H1 (cell line): ENCODE data around the gene SPDEF. TPM values are rescaled to one million over a fixed set of nuclear protein-coding genes. Genes with fewer than 3 reads are reported as not detected.

Experiments used
- MAX ChIP-seq: IDR thresholded peaks from 2 replicates; pipeline ENCODE4 v1.6.1; 2012; ENCODE audit warnings: inconsistent platforms
- polyA plus RNA-seq, 7 experiments: library from polyadenylated mRNA; depleted of rRNA in 3 of 7; stranded (reverse) in 5 of 7; unstranded in 2 of 7; fragments of >200 nt in 5 of 7; fragments of 200-250 nt in 2 of 7; gene quantifications; 1 replicate in 5 of 7; 2 replicates in 1 of 7; 4 replicates in 1 of 7; pipeline versions ENCODE4 v1.2.1 to v1.2.3, GENCODE V29; 2011 to 2013; ENCODE audit warnings: missing spikeins in 2 of 7, mixed read lengths in 2 of 7
- total RNA-seq: library from RNA; stranded (reverse); fragmentation: NEBNext Ultra II Directional; extraction: Animal tissue kit (Norgen Biotek cat#: 25700); gene quantifications from 2 replicates; pipeline ENCODE4 v1.2.1, GENCODE V29; 2021

The SPDEF gene
- total and polyA plus RNA-seq, 2 of the 8 experiments (the other 6 are each of a cell fraction or from before 2014, with no cell fraction given), result 0.15 to 0.30 TPM

DNA sequence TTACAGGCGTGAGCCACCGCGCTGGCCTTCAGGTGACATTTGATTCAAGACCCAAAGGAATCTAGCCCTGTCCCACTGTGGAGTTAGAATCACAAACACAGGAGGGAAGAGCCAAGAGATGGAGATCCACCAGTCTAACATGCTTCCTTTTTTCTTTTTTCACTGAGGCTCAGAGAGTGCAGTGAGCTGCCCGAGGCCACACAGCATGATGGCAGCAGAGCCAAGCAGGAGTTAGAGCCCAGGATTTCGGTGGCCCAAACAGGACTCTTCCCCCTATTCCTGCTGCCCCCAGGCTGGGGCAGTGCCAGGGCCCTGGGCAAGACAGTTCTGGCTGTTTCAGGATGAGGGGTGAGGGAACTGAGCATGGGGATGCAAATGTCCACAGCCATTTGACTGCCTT lies 8.1 kb upstream of the SPDEF start (continued):
- no peak for TF ChIP-seq MAX
